ENCODE measurements around the gene FPR3. TPM values are rescaled to one million over a fixed set of nuclear protein-coding genes. Genes with fewer than 3 reads are reported as not detected.
A peak's percentile ranks its signal among the peaks of the same experiment; 100 is the strongest.

Gene FPR3
- total and polyA plus RNA-seq, 9 of the 15 experiments (the other 6 are each of a cell fraction or from before 2014, with no cell fraction given), result 0.08 to 0.51 (median 0.22) TPM; not detected in 1

DNA sequence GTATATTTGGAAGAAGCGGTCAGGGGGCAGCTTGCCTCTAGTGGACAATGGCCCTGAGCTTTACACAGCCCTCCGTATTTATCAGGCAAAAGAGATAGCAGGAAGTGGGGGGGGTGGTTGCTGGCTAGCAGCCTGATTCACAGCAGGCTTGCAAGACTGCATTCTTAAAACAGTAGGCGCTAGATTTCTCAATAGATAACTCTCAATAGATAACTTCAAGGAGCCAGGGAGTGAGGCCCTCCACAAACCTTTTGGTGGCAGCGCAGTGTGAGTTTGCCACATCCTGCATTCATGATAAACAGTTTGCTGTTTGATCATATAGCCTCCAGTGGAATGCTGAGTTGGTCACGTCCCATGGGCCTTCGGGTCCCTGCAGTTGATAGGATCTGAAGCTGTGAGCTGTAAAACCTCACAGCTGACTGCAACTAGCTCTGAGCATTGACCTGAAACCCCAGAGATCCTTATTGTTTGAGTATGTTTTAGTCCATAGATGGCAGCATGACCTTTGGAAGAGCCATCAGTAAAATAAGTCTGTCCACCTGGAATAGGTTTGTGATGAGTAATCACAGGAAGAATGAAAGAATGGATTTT, 12.2 kb downstream of the FPR3 start (continued):
- TF ChIP-seq, protein P1, sequence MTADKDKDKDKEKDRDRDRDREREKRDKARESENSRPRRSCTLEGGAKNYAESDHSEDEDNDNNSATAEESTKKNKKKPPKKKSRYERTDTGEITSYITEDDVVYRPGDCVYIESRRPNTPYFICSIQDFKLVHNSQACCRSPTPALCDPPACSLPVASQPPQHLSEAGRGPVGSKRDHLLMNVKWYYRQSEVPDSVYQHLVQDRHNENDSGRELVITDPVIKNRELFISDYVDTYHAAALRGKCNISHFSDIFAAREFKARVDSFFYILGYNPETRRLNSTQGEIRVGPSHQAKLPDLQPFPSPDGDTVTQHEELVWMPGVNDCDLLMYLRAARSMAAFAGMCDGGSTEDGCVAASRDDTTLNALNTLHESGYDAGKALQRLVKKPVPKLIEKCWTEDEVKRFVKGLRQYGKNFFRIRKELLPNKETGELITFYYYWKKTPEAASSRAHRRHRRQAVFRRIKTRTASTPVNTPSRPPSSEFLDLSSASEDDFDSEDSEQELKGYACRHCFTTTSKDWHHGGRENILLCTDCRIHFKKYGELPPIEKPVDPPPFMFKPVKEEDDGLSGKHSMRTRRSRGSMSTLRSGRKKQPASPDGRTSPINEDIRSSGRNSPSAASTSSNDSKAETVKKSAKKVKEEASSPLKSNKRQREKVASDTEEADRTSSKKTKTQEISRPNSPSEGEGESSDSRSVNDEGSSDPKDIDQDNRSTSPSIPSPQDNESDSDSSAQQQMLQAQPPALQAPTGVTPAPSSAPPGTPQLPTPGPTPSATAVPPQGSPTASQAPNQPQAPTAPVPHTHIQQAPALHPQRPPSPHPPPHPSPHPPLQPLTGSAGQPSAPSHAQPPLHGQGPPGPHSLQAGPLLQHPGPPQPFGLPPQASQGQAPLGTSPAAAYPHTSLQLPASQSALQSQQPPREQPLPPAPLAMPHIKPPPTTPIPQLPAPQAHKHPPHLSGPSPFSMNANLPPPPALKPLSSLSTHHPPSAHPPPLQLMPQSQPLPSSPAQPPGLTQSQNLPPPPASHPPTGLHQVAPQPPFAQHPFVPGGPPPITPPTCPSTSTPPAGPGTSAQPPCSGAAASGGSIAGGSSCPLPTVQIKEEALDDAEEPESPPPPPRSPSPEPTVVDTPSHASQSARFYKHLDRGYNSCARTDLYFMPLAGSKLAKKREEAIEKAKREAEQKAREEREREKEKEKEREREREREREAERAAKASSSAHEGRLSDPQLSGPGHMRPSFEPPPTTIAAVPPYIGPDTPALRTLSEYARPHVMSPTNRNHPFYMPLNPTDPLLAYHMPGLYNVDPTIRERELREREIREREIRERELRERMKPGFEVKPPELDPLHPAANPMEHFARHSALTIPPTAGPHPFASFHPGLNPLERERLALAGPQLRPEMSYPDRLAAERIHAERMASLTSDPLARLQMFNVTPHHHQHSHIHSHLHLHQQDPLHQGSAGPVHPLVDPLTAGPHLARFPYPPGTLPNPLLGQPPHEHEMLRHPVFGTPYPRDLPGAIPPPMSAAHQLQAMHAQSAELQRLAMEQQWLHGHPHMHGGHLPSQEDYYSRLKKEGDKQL (CRISPR knock-in tag; IDR thresholded peaks at IDR 0.05; ENCODE audit: borderline replicate concordance), result no peak
- TF ChIP-seq LEF1 (IDR thresholded peaks at IDR 0.05) (peak; percentile 67; the same call in 1 of the 2 replicates), CBFA2T2 (conservative IDR thresholded peaks at IDR 0.05) (peak; percentile 20; the same call in 1 of the 2 replicates), NFE2 (IDR thresholded peaks at IDR 0.05; ENCODE audit: low read depth) (no peak), MCM3 (IDR thresholded peaks at IDR 0.05) (no peak), STAT5B (CRISPR knock-in tag; IDR thresholded peaks at IDR 0.05) (no peak), NR2F6 (CRISPR knock-in tag; IDR thresholded peaks at IDR 0.05) (no peak), TSC22D4 (tag; IDR thresholded peaks at IDR 0.05) (no peak), CGGBP1 (CRISPR knock-in tag; IDR thresholded peaks at IDR 0.05) (no peak), ZNF740 (CRISPR knock-in tag; IDR thresholded peaks at IDR 0.05) (peak; percentile 98), ZNF740 (tag; IDR thresholded peaks at IDR 0.05) (peak in 1 of 2 experiments; percentile 97; a peak in 2 of 4 replicates), NRF1 (conservative IDR thresholded peaks at IDR 0.05 in 1 of 2, IDR thresholded peaks at IDR 0.05 in 1 of 2) (peak in 1 of 2 experiments; percentile 33; a peak in 2 of 4 replicates), TFAP4 (CRISPR knock-in tag; IDR thresholded peaks at IDR 0.05; ENCODE audit: borderline replicate concordance) (peak; percentile 83), LARP7 (IDR thresholded peaks at IDR 0.05) (no peak), GTF2B (IDR thresholded peaks at IDR 0.05; ENCODE audit: extremely low read depth, insufficient read length) (no peak), ZKSCAN1 (IDR thresholded peaks at IDR 0.05; ENCODE audit: low read depth, low read length) (no peak)
- TF ChIP-seq, protein P2, sequence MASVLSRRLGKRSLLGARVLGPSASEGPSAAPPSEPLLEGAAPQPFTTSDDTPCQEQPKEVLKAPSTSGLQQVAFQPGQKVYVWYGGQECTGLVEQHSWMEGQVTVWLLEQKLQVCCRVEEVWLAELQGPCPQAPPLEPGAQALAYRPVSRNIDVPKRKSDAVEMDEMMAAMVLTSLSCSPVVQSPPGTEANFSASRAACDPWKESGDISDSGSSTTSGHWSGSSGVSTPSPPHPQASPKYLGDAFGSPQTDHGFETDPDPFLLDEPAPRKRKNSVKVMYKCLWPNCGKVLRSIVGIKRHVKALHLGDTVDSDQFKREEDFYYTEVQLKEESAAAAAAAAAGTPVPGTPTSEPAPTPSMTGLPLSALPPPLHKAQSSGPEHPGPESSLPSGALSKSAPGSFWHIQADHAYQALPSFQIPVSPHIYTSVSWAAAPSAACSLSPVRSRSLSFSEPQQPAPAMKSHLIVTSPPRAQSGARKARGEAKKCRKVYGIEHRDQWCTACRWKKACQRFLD (CRISPR knock-in tag; IDR thresholded peaks at IDR 0.05), result peak; percentile 69; the same call in 1 of the 2 replicates
